Esophagus squamous epithelium (tissue), 4 donors: ENCODE results near the gene SMIM26.

ENCODE experiments used
- CTCF ChIP-seq, 6 experiments: fragments of 450-650 bp in 4 of 6; fragments of 200-600 bp in 2 of 6; sonication (generic) in 2 of 6; IDR thresholded peaks; one replicate each; pipeline ENCODE4 v1.5.1; 2016 to 2019; ENCODE audit warnings: antibody characterized with exemption in 6 of 6, mild to moderate bottlenecking in 4 of 6, moderate library complexity in 4 of 6
- POLR2A ChIP-seq, 4 donors: fragments of 450-650 bp; IDR thresholded peaks; one replicate each; pipeline ENCODE4 v1.6.1; 2017; ENCODE audit warnings: antibody characterized with exemption in 4 of 4, mild to moderate bottlenecking in 4 of 4, moderate library complexity in 3 of 4

GRCh38 chr20:18529041-18529440 is 38.2 kb upstream of the SMIM26 start:
- TF ChIP-seq CTCF (IDR thresholded peaks at IDR 0.05), result no peak
- TF ChIP-seq POLR2A (IDR thresholded peaks at IDR 0.05), result no peak
